Naive B cell (primary cell): ENCODE data around the gene ACVR2A. TPM values are rescaled to one million over a fixed set of nuclear protein-coding genes. Genes with fewer than 3 reads are reported as not detected.

Experiments used
- ATAC-seq, 2 donors: fragments of 150-1000 bp; cut with Tn5 transposase; 2 replicates each; pipeline ENCODE4 v1.10.0; 2021; ENCODE audit warnings: low read depth in 2 of 2, mild to moderate bottlenecking in 2 of 2, moderate library complexity in 2 of 2
- DNase-seq: peaks from one replicate; pipeline ENCODE4 v3.0.0; 2022
- H3K27ac Mint-ChIP-seq, 6 donors: one replicate each; pipeline ENCODE4 v1.8.0; 2020 to 2022; ENCODE audit warnings: mild to moderate bottlenecking in 6 of 6, mixed read lengths in 6 of 6, moderate library complexity in 5 of 6, inconsistent platforms in 2 of 6
- H3K27me3 Mint-ChIP-seq, 3 donors: one replicate each; pipeline ENCODE4 v1.8.0; 2021 to 2022; ENCODE audit warnings: mixed read lengths in 3 of 3, mild to moderate bottlenecking in 1 of 3
- H3K36me3 Mint-ChIP-seq, 2 donors: one replicate each; pipeline ENCODE4 v1.8.0; 2020 to 2022; ENCODE audit warnings: mixed read lengths in 2 of 2, inconsistent platforms in 1 of 2, mild to moderate bottlenecking in 1 of 2
- H3K4me1 Mint-ChIP-seq, 3 donors: one replicate each; pipeline ENCODE4 v1.8.0; 2020 to 2022; ENCODE audit warnings: mixed read lengths in 3 of 3, inconsistent platforms in 1 of 3, mild to moderate bottlenecking in 1 of 3, moderate library complexity in 1 of 3
- H3K4me3 Mint-ChIP-seq, 8 donors: one replicate each; pipeline ENCODE4 v1.8.0; 2020 to 2022; ENCODE audit warnings: mild to moderate bottlenecking in 8 of 8, mixed read lengths in 8 of 8, moderate library complexity in 8 of 8, inconsistent platforms in 2 of 8
- H3K9me3 Mint-ChIP-seq, 7 donors: one replicate each; pipeline ENCODE4 v1.8.0; 2020 to 2022; ENCODE audit warnings: mixed read lengths in 7 of 7, mild to moderate bottlenecking in 5 of 7, inconsistent platforms in 2 of 7, moderate library complexity in 1 of 7
- polyA plus RNA-seq, 6 donors: library from polyadenylated mRNA; unstranded; fragments of 300-500 nt; fragmentation: Illumina TruSeq; gene quantifications; one replicate each; pipeline ENCODE4 v1.2.3, GENCODE V29; 2021; ENCODE audit warnings: low read depth in 6 of 6

Gene ACVR2A
- polyA plus RNA-seq, 6 donors from 2014 or later = 0.32 to 3.6 (median 1.7) TPM

DNA sequence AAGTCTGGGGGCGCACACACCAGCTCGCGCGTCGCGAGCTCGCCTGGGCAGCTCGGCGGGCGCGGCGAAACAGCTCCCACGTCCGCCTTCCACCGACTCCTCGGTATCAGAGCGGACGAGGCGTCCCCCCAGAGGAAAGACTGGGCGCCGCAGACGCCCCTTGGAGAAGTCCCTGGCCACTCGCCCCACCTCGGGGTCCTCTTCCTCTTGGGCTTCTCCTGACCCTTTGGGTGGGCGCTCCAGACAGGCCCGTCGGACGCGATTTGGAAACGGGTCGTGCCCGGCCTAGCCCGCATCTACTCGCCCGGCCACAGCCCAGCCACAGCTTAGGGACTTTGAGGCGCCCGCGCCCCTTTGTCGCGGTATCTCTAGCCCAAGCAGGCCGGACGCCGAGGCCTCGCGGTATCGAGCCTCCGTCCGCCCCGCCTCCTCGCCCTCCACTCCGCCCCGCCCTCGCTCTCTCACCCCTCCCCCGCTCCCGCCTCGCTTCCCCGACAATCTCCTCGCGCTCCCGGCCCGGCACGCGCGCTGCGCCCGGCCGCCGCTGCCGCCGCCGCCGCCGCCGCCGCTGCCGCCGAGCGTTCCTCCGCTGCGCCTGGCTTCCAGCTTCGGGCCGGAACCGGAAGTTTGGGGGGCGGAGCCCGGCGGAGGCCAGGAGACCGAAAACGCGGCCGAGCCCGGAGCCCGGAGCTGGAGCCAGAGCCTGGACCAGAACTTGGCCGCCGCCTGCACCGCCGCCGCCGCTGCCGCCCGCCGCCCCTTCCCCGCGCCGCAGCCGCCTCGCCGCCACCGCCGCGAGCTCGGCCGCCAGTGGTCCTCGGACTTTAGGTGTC is 749 bp upstream of the ACVR2A start:
- ATAC-seq (peak; percentile 88), DNase-seq (peak; percentile 90)
- H3K36me3 Mint-ChIP-seq = no peaks in the 10 kb centered on the region
- H3K4me1 Mint-ChIP-seq = peaks cover 25 to 47% (median 26%) of the 10 kb centered on the region in 3 donors
- H3K27ac Mint-ChIP-seq = peak overlapping the region in 5 of 6 donors; percentile 61 to 94 (median 84)
- no peaks in the 10 kb centered on the region for H3K9me3 Mint-ChIP-seq
- peaks cover 27 to 44% (median 34%) of the 10 kb centered on the region in 3 donors for H3K27me3 Mint-ChIP-seq
- peak overlapping the region; percentile 92 to 97 (median 95) for H3K4me3 Mint-ChIP-seq

DNA sequence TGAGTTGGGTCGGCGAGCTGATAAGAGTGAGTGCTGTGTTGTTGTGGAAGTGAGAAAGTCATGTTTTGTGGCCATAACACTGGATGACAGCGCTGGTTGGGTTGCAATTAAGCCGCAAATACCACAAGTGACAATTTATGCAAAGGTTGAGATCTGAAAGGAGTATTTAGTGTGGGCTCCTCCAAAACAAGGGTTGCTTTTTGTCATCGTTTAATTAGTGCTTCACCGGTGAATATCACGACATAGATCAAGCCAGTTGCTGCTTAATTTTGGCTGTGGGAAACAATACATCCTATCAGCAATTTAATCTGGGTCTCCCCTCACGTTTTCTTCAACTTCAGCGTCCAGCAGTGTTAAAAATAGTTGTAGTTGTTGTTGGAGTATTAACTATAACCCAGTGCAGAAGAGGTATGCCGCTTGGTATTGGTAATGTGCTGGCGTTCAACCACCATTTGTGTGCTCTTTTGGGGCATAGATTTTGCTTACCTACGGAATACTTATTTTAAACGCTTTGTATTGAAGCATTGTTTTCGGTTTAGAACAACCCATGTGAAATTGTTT is 662 bp downstream of the ACVR2A start:
- Mint-ChIP-seq H3K27me3 (peaks cover 24 to 44% (median 34%) of the 10 kb centered on the region in 3 donors), H3K36me3 (no peaks in the 10 kb centered on the region)

DNA sequence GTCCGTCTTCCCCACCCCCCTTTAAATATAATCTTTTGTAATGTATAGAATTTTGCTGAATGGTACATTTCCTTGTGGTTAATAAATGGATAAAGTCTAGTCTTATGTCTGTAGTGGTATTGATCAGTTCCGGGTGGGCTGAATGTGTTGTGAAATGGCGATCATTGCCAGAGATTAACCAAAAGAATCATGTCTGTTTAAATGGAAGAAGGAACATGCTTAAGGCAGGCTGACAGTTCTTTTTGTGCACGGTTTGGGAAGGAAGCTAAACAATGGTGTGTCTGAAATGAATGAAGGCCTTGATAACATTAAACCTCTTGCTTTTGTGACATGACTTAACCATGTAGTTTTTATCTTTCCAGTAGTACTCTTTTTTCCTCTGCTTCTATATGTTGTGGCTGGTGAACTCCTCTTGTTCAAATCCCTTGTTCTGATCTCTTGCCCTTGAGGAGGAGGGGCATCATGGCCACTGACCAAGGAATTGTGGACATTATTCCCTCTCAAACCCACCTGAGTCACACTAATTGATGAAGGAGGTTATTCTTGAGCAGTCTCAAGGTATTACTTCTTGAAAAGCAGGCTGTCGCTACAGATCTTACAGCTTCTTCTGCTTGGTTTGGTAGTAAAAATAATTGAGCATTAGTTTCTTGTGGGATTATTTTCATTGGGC is 1.7 kb downstream of the ACVR2A start:
- no peak for DNase-seq
- Mint-ChIP-seq H3K27me3 (peaks cover 28 to 40% (median 32%) of the 10 kb centered on the region in 3 donors), H3K9me3 (peaks cover 0 to 1% (median 0%) of the 10 kb centered on the region in 7 donors), H3K4me1 (peaks cover 25 to 57% (median 26%) of the 10 kb centered on the region in 3 donors), H3K36me3 (no peaks in the 10 kb centered on the region), H3K27ac (peak overlapping the region in 2 of 6 donors; percentile 38 to 54), H3K4me3 (peak overlapping the region in 7 of 8 donors; percentile 3 to 96 (median 92))
- ATAC-seq = no peak

More for the DNA sequence above, 662 bp downstream of the ACVR2A start:
- DNase-seq = peak; percentile 53
- Mint-ChIP-seq H3K4me3 (peak overlapping the region; percentile 84 to 97 (median 94)), H3K4me1 (peaks cover 25 to 52% (median 26%) of the 10 kb centered on the region in 3 donors), H3K27ac (peak overlapping the region in 4 of 6 donors; percentile 79 to 96 (median 84)), H3K9me3 (peaks cover 0 to 1% (median 0%) of the 10 kb centered on the region in 7 donors)
- peak; percentile 22 to 34 for ATAC-seq

DNA sequence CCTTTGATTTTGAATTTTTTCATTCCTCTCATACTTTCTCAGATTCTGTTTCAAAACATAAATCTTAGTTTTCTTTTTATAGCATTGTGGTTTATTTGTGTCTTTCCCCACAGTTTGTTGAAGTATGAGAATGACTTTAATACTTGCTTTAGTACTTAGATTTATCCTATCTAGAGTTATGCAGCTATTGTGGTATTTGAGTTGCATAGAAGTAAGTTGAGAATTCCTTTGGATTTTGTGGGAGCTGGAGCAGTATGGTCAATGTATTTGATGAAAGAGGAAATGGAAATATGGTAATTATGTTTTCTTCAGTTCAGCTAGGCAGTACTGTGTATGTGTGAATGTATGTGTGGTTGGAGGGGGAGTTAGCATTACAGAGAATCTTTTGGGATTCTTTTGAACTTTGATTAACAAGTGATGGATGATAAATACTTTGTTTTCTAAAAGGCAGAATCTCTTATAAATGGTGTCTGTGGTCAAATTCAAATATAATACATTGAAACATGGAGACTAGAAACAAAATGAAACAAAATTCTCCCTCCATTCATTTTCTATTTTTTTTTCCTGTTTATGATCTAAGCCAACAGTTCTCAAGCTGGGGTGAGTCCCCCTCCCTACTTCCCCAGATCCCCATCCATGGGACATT is 3.0 kb downstream of the ACVR2A start:
- Mint-ChIP-seq H3K9me3 (peaks cover 0 to 1% (median 0%) of the 10 kb centered on the region in 7 donors), H3K4me3 (peak overlapping the region in 1 of 8 donors; percentile 5), H3K36me3 (no peaks in the 10 kb centered on the region), H3K27ac (no peak overlapping the region), H3K27me3 (peaks cover 30 to 42% (median 34%) of the 10 kb centered on the region in 3 donors), H3K4me1 (peaks cover 22 to 53% (median 26%) of the 10 kb centered on the region in 3 donors)
- DNase-seq (no peak), ATAC-seq (no peak)

DNA sequence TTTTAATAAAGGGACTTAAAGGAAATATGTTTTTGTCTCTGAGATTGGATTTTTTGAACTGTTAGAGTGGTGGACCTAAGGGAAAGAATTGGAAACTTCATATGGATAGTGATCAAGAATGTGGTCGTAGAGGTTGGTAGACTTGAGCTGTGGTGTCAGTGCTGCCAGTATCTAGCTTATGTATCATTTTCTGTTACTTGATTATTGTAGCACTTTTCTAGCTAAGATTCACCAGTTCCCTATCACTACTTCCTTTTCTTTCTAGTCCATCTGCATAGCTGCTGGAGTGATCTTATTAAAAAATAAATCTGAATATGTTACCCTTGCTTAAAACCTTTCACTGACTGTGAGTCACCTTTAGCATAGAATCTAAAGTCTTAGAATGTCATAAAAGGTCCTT is 6.0 kb downstream of the ACVR2A start:
- peaks cover 0 to 1% (median 0%) of the 10 kb centered on the region in 7 donors for H3K9me3 Mint-ChIP-seq
- peaks cover 15 to 31% (median 15%) of the 10 kb centered on the region in 3 donors for H3K4me1 Mint-ChIP-seq
- no peaks in the 10 kb centered on the region for H3K36me3 Mint-ChIP-seq
- peaks cover 23 to 42% (median 34%) of the 10 kb centered on the region in 3 donors for H3K27me3 Mint-ChIP-seq
- DNase-seq (no peak), ATAC-seq (no peak)
- H3K4me3 Mint-ChIP-seq = peak overlapping the region in 1 of 8 donors; percentile 11
- no peak overlapping the region for H3K27ac Mint-ChIP-seq

DNA sequence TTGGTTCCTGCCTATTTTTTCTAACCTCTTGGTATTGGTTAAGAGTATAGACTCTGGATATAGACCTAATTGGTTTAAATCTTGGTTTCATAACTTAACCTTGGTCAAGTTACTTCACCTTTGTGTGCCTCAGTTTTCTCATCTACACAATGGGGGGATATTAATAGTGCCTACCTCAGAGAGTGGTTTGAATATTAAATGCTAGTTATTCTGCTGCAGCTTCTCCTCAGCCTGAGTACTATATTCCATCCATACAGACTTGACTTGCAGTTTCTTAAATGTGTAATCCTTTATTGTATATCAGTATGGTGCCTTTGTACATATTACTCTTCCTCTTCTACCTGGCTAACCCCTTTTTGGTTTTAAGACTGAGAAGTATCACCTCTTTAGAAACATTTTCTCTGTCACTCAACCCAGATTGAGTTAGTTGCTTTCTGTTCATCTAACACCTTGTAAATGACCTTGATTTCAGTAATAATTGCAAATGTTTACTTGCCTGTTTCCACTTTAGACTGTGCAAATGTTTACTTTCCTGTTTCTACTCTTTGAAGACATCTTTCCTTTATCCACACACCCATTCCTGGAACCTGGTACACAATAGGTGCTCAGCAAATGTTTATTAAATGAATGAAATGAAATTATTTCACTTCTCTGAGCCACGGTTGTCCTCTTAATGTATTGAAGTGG is 6.6 kb downstream of the ACVR2A start:
- Mint-ChIP-seq H3K36me3 (no peaks in the 10 kb centered on the region), H3K9me3 (peaks cover 0 to 1% (median 0%) of the 10 kb centered on the region in 7 donors), H3K4me3 (no peak overlapping the region), H3K4me1 (peaks cover 9 to 25% (median 12%) of the 10 kb centered on the region in 3 donors), H3K27me3 (peaks cover 23 to 38% (median 30%) of the 10 kb centered on the region in 3 donors), H3K27ac (no peak overlapping the region)
- no peak for ATAC-seq
- DNase-seq = no peak

DNA sequence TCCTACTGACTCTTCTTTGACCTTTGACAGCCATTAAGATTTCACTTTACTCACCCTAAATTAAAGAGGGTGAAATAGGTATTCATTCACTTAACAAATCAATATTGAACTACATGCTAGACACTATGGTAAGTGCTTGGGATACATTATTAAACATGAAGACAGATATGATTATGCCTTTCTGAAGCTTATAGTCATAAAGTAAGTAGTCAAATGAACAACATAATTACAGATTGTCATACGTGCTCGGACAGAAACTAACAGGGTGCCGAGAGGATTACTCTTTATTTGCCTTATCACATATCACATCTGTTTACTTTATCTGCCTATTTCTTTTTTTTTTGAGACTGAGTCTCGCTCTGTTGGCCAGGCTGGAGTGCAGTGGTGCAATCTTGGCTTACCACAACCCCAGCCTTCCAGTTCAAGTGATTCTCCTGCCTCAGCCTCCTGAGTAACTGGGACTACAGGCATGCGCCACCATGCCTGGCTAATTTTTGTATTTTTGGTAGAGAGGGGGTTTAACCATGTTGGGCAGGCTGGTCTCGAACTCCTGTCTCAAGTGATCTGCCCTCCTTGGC is 9.8 kb downstream of the ACVR2A start:
- peaks cover 0 to 1% (median 0%) of the 10 kb centered on the region in 7 donors for H3K9me3 Mint-ChIP-seq
- H3K27me3 Mint-ChIP-seq = peaks cover 18 to 21% (median 19%) of the 10 kb centered on the region in 3 donors
- DNase-seq (no peak), ATAC-seq (no peak)
- no peaks in the 10 kb centered on the region for H3K36me3 Mint-ChIP-seq
- H3K4me1 Mint-ChIP-seq = peaks cover 0 to 11% (median 0%) of the 10 kb centered on the region in 3 donors
- no peak overlapping the region for H3K27ac Mint-ChIP-seq
- H3K4me3 Mint-ChIP-seq = no peak overlapping the region

DNA sequence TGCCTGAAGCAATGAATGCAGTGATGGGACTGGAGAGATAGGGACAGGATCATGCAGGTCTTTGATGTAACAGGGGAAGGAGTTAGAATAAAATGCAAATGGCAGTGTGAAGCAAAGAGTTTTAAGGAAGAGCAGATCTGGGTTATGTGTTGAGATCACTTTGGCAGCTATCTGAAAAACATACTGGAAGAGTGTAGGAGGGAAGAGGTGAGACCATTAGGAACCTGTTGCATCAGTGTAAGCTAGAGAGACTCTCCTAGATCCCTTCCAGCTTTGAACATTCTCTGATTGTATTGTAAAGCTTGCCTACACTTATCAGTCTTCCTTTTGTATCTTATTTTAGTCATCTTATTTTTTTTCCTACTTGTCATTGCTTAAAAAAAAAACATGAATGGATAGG is 10.5 kb downstream of the ACVR2A start:
- DNase-seq (no peak), ATAC-seq (no peak)
- Mint-ChIP-seq H3K4me1 (peaks cover 0 to 13% (median 5%) of the 10 kb centered on the region in 3 donors), H3K4me3 (no peak overlapping the region), H3K9me3 (no peaks in the 10 kb centered on the region), H3K36me3 (no peaks in the 10 kb centered on the region), H3K27ac (no peak overlapping the region), H3K27me3 (peaks cover 11 to 14% (median 13%) of the 10 kb centered on the region in 3 donors)

DNA sequence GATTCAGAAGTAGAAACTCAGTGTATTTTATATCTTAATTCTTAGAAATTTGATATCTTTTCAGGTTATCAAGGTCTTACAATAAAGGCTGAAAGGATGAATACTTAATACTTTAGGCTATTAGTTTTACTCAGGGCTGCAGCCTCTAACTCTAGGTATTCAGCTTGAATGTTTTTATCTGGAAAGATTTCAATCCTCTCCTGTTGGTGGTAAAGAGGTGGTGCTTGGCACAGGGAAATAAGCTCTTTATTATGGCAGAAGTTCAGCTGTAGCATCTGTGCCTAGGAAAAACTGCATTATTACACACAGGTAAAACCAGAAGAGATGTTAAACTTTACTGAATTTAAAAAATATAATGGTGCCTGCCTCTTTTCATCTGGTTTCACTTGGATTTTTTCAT is 11.1 kb downstream of the ACVR2A start:
- Mint-ChIP-seq H3K36me3 (no peaks in the 10 kb centered on the region), H3K27me3 (peaks cover 6 to 12% (median 7%) of the 10 kb centered on the region in 3 donors), H3K4me3 (no peak overlapping the region), H3K27ac (no peak overlapping the region), H3K4me1 (peaks cover 0 to 11% (median 5%) of the 10 kb centered on the region in 3 donors), H3K9me3 (no peaks in the 10 kb centered on the region)
- ATAC-seq (no peak), DNase-seq (no peak)

DNA sequence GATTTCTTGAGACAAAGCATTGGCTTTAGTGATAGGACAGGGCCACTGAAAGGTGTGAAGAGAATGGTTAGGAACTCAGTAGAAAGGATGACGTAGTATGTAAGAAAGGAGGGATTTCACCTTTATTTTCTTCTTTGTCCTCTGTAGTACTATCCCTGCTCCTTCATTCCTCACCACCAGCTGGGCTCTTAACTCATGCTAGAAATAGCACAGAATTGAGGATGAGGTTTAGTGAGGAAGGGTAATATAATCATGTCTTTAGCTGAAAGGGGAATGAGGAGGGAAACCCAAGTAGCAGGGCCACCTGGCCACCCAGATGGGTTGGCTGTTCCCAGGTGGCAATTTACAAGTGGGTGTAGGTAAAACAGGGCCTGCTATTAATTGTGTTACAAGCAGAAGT is 15.2 kb downstream of the ACVR2A start:
- H3K4me3 Mint-ChIP-seq = no peak overlapping the region

DNA sequence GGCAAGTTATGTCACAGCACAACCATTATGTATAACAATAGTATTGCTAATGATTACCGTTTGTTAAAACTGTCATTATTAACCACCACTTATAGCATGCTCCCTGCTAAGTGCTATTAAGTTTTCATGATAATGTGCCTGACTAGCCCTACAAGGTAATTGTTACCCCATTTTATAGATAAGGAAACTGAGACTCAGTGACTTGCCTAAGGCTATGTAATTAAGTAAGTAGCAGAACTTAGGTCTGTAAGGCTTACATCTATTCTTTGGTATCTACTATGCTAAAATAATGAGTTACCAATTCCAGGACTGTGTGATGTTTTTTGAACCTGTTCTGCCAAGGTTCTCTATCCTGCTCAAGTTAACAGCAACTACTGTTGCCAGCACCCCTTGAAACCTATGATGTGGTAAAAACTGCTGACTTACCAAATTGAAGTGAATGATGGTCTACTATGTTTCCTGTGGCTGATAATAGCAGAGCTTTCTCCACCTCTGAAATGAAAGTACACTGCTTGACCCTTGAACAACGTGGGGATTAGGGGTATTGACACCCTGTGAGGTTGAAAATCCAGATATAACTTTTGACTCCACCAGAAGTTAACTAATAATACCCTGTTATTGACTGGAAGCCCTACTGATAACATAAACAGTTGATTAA is 18.2 kb downstream of the ACVR2A start:
- ATAC-seq (no peak), DNase-seq (no peak)
- Mint-ChIP-seq H3K27ac (no peak overlapping the region), H3K4me1 (peaks cover 9 to 12% (median 11%) of the 10 kb centered on the region in 3 donors), H3K9me3 (no peaks in the 10 kb centered on the region), H3K36me3 (no peaks in the 10 kb centered on the region), H3K27me3 (no peaks in the 10 kb centered on the region), H3K4me3 (no peak overlapping the region)

More for the DNA sequence above, 15.2 kb downstream of the ACVR2A start:
- DNase-seq (no peak), ATAC-seq (no peak)
- peak overlapping the region in 1 of 6 donors; percentile 58 for H3K27ac Mint-ChIP-seq
- H3K4me1 Mint-ChIP-seq = peaks cover 9 to 12% (median 11%) of the 10 kb centered on the region in 3 donors
- H3K27me3 Mint-ChIP-seq = no peaks in the 10 kb centered on the region
- H3K36me3 Mint-ChIP-seq = no peaks in the 10 kb centered on the region
- no peaks in the 10 kb centered on the region for H3K9me3 Mint-ChIP-seq

DNA sequence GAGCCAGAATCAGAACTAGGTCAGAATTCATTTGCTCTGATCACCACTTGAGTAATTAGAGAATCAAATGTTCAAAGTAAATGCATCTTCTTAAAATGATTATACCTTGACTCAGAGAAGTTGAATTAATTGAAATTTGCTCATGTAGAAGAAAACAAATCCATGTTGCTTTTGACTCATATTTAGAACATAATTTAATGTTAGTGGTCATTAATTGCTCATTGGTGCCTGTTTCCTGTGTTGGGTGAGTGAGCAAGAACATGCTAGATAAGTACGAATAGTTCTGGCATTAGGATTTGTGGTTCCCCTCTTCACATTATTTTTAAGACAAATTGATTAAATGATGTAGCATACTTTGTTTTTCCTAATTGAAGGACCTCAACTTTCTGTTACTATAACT is 19.0 kb downstream of the ACVR2A start:
- H3K36me3 Mint-ChIP-seq = no peaks in the 10 kb centered on the region
- H3K9me3 Mint-ChIP-seq = no peaks in the 10 kb centered on the region
- H3K27ac Mint-ChIP-seq = no peak overlapping the region
- no peaks in the 10 kb centered on the region for H3K27me3 Mint-ChIP-seq
- no peak for DNase-seq
- peaks cover 9 to 12% (median 11%) of the 10 kb centered on the region in 3 donors for H3K4me1 Mint-ChIP-seq
- no peak for ATAC-seq
- no peak overlapping the region for H3K4me3 Mint-ChIP-seq
